HG03045 (cell line): ENCODE measurements around the gene CCDC97.
"Not testable (repeated sequence)": the region's sequence is repeated elsewhere in the genome, so short reads cannot be mapped to it uniquely, and the experiment has no call there.

Experiments
- ATAC-seq: cut with Tn5 transposase; IDR thresholded peaks from one replicate; pipeline ENCODE4 v1.9.1; 2021; ENCODE audit warnings: mild to moderate bottlenecking, moderate library complexity; ENCODE audit not compliant: unreplicated experiment

Gene CCDC97

DNA sequence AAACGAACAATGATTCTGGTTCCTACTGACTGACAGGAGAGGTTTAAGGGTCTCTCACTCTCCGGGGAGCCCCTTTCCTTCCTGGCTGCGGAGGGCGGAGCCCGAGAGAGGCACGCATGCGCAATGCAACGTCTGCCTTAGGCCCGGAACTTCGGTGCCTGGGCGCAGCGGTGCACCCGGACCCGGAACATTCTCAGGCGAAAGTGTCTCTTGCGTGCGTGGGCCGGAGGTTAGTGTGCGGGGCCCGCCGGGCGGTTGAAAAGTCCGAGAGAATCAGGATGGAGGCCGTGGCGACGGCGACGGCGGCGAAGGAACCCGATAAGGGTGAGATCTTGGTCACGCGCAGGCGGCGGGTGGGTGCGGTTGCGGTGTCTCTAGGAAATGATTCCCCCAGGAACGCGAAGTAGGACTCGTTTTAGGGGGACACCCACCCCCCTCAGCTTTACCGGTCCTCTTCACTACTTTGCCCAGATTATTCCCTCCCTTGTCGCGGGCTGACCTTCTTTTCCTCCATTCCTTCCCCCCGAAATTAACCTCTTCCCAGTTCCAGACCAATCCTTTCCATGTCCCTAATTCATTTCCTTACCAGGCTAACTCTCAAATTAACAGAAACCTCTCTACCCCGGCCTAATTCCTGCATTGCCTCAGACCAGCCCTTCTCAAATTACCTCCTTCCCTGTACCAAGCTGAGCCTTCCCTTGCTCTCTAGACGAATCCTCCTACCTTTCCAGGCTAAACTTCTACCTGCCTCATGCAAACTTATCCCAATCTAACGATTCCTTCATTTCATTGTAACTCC is at the start of gene CCDC97:
TSS of gene CCDC97 (plus strand) at position 140 of the 799 bp plus-strand sequence. CDS start at position 279, 139 bp downstream.
- ATAC-seq = peak; percentile 60

DNA sequence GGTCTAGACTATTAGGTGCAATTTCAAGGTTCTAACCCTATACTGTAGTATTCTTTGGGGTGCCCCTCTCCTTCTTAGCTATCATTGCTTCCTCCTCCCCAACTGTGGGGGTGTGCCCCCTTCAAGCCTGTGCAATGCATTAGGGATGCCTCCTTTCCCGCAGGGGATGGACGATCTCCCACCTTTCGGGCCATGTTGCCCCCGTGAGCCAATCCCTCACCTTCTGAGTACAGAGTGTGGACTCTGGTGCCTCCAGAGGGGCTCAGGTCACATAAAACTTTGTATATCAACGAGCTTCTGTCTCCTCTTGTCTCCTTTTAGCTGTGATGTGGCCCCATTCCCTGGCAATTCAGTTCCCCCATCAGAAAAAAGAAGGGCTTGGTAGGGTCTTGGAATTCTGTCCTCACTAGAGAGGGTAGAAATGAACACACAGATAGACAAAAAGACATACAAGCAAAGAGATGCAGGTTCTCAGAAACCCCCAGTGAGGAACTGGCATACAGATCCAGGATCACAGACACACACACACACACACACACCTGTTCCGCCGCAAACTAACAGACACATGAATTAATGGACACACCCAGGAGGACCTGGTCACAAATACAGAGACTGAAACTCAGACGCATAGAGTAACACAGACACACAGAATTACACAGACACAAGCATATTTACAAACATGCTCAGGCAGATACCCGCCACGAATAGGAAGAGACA is 48.3 kb upstream of the CCDC97 start:
- ATAC-seq = no peak

DNA sequence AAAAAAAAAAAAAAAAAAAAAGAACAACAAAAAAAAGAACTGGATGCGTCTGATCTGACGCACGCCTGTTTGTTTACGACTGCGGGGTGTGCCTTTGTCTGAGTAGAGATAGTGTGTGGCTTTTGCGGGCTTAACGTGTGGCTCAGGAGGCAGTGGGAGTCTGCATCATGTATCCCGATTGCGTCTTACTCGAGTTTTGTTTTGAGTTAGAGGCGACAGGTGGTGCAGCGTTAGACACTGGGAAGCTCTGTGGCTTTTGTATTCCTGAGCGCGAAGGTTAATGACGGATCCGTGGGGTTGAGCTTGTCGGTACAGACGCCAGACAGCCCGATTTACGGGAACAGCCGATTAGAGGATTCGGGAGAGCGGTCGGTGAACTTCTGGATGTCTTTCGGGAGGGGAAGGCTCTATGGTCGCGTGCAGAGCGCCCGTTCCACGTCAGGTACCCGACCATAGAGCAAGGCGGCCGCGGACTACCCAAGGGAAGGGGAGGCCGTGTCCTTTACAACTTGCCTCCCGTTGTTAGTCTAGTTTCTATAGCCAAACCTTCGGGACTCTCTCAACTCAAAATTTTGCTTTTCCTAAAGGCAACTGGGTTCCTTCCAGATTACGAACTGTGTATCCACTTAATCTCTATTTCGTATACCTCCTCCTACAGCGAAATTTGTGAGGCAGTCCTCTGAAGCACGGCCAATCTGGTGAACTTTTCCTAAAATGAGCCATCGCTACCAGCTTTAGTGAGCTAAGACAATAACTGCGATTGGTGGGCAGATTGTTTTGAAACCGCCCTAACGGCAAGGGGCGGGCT is 46.7 kb upstream of the CCDC97 start:
- ATAC-seq = peak; percentile 7

DNA sequence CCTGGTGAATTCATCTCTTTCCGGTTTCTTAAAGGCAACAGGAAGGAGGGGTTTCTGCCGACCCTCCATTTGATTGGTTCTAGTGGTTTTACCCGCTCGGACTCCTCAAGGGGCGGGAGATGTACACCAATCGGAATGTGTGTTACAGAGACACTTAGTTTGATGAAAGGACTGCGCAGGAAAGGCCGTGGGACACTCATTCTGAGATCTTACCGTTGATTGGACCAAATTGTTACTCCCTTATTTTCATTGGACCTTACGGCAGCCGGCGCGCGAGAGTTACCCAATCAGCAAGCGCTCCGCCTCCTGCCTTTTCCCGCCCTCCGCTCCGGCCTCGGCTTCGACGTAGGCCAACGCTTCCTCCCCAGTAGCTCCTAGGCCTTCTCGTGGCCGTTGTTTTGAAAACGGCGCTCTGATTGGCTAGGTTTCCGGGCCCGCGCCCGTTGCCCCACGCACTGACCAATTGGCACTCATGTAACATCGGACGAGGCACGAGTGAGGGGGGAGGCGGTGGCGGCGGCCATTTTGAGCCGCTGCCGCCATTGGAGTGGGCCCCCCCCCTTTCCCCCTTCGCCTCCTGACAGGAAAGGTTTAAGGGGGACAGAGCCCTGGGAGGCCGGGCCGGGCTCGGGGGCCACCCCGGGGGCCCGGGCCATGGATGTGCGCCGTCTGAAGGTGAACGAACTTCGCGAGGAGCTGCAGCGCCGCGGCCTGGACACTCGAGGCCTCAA is 46.0 kb upstream of the CCDC97 start, which contains the start of gene HNRNPUL1:
TSS of gene HNRNPUL1 (plus strand) at position 523 of the 731 bp plus-strand sequence. CDS start at position 655, 132 bp downstream.
- ATAC-seq = peak; percentile 68

DNA sequence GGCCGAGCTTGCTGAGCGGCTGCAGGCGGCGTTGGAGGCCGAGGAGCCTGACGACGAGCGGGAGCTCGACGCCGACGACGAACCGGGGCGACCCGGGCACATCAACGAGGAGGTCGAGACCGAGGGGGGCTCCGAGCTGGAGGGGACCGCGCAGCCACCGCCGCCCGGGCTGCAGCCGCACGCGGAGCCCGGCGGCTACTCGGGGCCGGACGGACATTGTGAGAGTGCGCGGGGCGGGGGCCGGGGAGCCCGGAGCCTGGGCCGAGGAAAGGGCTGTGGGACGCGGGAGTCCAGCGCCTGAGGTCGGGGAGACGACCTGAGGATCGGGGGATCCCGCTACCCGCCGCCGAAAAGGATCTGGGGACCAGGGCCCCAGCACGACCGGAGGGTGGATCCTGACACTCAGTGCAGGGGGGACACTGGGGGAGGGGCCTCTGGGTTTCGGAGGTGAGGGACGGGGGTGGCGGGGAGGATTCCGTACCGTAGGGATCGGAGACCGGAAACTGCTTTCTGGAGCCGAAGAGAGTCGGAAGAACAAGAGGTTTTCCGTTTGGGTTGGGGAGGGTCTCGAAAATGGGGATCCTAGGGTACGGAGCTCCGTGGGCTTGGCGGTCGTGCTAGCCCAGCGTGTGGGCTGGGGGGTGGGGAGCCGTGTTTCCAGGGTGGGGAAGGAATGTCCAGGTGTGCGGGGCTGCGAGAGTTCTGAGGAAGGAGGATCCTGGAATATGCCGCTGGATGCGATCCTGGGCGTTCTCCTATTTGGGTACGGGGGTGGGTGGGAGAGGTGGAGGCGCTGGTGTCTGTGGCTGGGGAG is 45.2 kb upstream of the CCDC97 start:
- no peak for ATAC-seq

DNA sequence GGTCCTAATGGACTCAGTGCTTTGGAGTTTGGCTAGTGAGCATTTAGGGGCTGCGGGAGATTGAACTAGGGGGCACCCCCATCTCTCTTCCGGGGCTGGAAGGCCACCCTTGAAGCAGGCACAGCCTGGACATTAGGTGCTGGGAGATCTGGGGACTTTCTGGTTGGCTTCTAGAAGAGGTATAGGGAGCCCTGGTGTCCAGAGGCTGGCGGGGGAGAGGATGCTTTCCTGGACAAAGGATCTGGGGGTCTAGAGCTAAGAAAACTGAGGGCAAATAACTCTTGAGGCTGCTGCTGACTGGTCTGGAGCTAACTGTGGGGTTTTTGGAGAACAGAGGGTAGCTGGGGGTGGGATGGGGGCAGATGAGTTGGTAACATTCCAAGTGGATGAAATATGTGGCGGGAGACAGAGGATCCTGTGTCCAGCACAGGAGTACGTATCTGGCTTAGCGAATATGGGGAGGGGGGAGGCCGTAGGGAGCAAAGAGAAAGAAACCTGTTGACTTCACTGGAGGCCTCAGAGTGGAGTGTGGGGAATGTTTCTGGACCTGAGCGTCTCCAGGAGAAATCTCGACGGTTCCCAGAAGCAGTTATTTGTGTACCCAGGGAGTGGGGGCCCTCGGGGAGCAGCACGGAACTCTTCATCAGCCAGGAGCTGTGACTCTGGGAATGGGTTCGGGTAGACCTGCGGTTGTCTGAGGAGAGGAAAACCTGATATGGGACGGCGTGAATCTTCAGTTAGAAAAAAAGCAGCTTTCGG is 44.4 kb upstream of the CCDC97 start:
- ATAC-seq = no peak

DNA sequence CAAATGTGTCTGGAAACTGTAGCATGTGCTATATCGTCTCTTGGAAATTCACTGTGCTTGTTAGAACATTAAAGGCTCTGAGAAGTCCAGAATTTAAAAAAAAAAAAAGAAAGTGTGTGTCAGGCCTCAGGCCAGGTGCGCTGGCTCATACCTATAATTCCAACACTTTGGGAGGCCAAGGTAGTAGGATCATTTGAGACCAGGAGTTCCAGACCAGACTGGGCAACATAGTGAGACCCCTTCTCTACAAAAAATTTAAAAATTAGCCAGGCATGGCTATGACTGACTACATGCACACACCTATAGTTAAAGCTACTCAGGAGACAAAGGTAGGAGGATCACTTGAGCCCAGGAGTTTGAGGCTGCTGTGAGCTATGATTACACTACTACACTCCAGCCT is 40.9 kb upstream of the CCDC97 start:
- no peak for ATAC-seq

DNA sequence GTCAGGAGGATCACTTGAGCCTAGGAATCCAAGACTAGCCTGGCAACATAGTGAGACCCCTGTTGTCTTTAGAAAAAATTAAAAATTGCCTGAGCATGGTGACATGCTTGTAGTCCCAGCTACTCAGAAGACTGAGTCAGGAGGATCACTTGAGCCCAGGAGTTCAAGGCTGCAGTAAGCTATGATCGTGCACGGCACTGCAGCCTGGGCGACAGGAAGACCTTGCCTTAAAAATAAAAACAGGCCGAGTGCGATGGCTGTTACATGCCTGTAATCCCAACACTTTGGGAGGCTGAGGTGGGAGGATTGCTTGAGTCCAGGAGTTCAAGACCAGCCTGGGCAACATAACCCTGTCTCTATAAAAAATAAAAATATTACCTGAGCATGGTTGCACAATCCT is 40.4 kb upstream of the CCDC97 start:
- no peak for ATAC-seq

DNA sequence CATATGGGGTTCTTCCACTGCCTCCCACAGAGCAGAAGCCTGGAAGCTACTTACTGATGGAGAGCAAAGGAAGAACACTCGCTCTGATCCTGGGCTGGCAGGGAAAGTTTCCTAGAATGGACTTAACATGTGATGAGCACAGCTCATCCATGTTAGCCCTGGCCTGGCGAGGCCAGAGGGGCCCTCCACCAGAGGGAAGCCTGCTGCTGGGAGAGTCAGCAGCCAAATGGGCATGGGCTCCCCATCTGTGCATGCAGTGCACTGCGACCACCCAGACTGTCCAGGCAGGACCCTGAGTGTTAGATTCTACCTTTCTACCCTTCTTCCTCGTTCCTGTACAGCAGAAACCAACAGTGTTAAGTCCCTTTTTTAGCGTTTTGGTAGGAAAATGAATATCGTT is 36.9 kb upstream of the CCDC97 start:
- no peak for ATAC-seq

DNA sequence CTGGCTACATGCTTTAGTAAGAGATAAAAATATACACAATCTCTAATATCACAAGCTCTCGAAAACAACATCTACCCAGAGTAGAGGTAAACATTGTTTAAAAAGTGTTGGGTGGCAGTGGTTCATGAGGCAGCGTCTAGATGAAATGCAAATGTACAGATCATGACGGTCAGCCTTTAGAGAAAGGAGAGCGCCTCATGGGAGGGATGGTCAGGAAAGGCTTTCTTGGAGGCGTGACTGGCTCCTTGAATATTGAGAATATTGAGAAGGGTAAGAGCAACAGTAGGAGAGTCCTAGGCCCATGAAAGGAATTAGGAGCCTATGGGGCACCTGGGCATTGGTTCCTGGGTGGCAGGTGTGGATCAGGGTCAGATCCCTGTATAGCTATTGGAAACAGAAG is 35.2 kb upstream of the CCDC97 start:
- no peak for ATAC-seq

DNA sequence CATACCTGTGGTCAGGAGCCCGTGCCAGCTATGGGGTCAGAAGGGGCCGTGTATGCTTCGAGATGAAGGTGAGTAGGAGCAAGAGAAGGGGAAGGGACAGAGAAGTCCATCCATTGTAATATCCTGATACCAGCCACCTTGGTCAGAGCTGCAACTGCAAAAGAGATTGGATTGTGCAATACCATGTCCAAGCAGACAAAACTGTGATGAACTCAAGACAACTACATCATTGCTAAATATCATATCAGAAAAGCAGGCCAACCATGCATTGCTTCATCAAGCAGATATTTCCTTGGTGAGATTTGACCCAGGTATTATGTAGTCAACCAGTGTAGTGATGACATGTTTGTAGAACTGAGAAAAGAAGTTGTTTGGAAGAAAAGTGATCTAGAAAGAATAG is 33.7 kb upstream of the CCDC97 start:
- ATAC-seq = no peak

DNA sequence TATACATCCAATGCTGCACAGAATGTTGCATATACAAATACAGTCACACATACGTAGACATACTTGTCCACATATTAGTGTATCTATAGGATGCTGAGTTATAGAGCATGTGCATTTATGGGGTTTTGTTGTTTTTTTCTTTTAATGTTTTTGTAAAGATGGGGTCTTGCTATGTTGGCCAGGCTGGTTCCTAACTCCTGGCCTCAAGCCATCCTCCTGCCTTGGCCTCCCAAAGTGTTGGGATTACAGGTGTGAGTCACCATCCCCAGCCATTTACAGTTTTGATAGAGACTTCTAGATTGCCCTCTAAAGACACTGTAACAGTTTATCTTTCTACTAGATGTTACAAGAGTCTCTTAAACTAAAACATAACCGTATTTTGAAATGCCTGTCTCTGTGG is 31.5 kb upstream of the CCDC97 start:
- ATAC-seq = no peak

DNA sequence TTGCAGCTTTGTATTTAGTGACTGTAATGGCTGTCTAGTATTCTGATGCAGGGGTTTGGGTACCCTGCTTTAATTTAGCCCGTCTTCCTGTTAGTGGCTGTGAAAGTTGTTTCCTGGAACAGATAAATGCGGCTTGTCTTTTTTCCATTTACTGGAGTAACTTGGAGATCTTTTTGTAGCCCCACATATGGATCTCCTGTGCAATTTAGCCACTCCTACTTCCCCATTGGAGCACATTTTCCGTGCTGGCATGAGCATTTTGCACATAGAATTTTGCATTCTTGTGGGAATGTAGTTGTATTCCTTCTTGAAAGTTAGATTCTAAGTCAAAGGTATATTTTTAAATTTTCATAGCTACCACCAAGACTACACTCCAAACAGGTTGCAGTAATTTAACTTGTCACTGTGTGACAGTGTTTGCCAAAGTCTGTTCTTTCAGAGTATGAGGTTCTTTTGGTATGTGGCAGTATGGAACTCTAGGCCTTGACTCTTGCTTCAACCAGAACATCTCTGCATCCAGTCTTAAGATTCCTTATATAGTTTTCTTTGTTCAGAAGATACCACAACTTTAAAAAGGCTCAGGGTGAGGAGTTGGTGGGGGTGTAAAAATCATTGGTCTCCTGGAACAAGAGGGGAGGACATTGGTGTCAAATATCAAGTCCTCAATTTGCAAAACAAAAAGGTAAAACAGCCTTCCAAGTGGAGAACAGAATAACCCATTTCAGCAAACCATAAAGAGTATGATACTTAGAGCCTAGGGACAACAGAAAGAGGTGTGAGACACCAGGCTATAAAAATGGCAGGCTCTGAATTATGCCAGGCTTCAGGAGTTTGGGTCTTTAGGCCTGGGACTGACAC is 21.1 kb upstream of the CCDC97 start:
- no peak for ATAC-seq

DNA sequence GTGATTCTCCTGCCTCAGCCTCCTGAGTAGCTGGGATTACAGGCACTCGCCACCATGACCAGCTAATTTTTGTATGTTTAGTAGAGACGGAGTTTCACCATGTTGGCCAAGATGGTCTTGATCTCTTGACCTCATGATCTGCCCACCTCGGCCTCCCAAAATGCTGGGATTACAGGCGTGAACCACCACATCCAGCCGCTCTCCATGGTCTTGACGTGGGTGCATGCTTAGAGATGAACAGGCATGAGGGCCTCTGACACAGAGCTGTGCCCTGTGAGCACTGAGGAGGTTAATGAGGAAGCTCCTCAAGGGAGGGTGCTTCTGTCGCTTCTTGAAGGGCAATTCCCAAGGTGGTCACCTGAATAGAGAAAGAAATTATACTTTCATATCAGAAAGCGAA is 20.2 kb upstream of the CCDC97 start:
- ATAC-seq = not testable (repeated sequence)

DNA sequence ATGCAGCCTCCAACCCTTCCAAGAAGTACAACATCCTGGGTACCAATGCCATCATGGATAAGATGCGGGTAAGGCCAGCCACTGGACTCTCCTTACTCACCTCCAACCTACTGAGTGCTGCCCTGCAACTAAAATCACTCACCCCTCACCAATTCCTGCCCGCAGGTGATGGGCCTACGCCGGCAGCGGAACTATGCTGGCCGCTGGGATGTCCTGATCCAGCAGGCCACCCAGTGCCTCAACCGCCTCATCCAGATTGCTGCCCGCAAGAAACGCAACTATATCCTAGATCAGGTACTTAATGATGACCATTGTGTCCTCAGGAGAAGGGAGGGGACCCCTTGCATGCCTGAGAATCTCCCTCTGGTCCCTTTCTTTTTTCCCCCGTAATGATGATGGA is 15.6 kb upstream of the CCDC97 start:
- no peak for ATAC-seq

DNA sequence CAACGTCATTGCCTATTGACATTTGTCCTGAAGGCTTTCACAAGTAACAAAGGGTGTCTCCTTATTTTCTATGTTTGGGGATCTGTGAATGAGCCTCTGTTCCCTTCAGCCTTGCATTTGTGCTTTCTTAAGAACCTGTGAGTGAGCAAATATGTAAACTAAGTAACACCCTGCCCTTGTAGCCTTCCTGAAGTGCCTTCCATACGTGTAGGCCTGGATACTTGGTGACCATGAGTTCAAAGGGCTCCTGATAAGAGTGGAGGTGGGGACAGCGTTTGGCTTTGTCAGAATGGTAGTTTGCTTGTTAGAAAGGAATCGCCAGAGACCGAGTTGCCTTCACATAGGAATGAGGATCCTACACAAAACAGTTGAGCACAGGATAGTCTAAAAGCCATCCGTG is 14.5 kb upstream of the CCDC97 start:
- no peak for ATAC-seq

DNA sequence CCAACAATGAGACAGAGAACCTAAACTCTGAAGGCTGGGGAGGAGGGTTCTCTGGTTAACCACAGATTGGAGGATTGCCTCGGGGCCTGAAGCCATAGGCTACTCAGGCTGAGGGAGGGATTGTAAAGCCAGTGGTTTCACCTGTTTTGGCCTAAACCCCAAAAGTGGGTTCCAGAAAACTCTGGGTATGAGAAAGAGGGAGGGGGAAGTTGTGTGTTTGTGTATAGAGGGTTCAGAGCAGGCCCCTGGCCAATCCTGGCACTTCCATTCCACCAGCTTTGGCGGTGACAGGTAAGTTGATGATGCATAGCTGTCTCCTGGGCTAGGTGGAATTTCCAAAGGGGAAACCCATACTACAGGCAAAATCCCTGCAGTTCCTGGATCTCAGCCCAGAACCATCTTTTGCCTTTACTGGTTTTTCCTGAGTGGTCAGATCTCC is 13.5 kb upstream of the CCDC97 start:
- no peak for ATAC-seq
